ENCODE results near the gene COL17A1. TPM values are rescaled to one million over a fixed set of nuclear protein-coding genes. Genes with fewer than 3 reads are reported as not detected.

COL17A1 gene
- total RNA-seq, 4 donors from 2014 or later: under 0.01 to 2.9 (median 0.98) TPM; not detected in 1

GRCh38 chr10:104036069-104036384, 49.7 kb downstream of the COL17A1 start:
- Histone ChIP-seq H3K9me3 (no peaks in the 10 kb centered on the region), H3K4me3 (no peak overlapping the region), H3K27me3 (no peaks in the 10 kb centered on the region), H3K4me1 (no peaks in the 10 kb centered on the region), H3K36me3 (no peaks in the 10 kb centered on the region), H3K27ac (no peak overlapping the region)
- no peak for TF ChIP-seq POLR2A (IDR thresholded peaks at IDR 0.05)
- TF ChIP-seq CTCF (IDR thresholded peaks at IDR 0.05): no peak
- intact Hi-C loops (cut with DNase I; ENCODE audit: low total_unique reads): no loop called here
- DNase-seq: no peak

GRCh38 chr10:104035194-104036068, 50.2 kb downstream of the COL17A1 start:
- H3K4me1 ChIP-seq: no peaks in the 10 kb centered on the region
- no peaks in the 10 kb centered on the region for H3K36me3 ChIP-seq
- no peaks in the 10 kb centered on the region for H3K9me3 ChIP-seq
- no peak for TF ChIP-seq CTCF (IDR thresholded peaks at IDR 0.05)
- TF ChIP-seq POLR2A (IDR thresholded peaks at IDR 0.05): no peak
- DNase-seq: no peak
- no peak overlapping the region for H3K27ac ChIP-seq
- intact Hi-C loops (cut with DNase I; ENCODE audit: low total_unique reads): no loop called here
- H3K4me3 ChIP-seq: no peak overlapping the region
- no peaks in the 10 kb centered on the region for H3K27me3 ChIP-seq

- no peak for DNase-seq
- no peaks in the 10 kb centered on the region for H3K36me3 ChIP-seq
- no peaks in the 10 kb centered on the region for H3K9me3 ChIP-seq
- intact Hi-C loops (cut with DNase I; ENCODE audit: low total_unique reads): no loop called here
- no peaks in the 10 kb centered on the region for H3K4me1 ChIP-seq
- H3K27me3 ChIP-seq: no peaks in the 10 kb centered on the region
- TF ChIP-seq CTCF (IDR thresholded peaks at IDR 0.05) (no peak), POLR2A (IDR thresholded peaks at IDR 0.05) (no peak)
- no peak overlapping the region for H3K4me3 ChIP-seq
- no peak overlapping the region for H3K27ac ChIP-seq
Observed at GRCh38 chr10:104034401-104035193, 51.1 kb downstream of the COL17A1 start.

- Histone ChIP-seq H3K4me3 (no peak overlapping the region), H3K27ac (no peak overlapping the region), H3K9me3 (no peaks in the 10 kb centered on the region), H3K36me3 (no peaks in the 10 kb centered on the region), H3K27me3 (no peaks in the 10 kb centered on the region), H3K4me1 (no peaks in the 10 kb centered on the region)
- TF ChIP-seq POLR2A (IDR thresholded peaks at IDR 0.05): no peak
- no peak for TF ChIP-seq CTCF (IDR thresholded peaks at IDR 0.05)
- no peak for DNase-seq
- intact Hi-C loops (cut with DNase I; ENCODE audit: low total_unique reads): no loop called here
Observed at GRCh38 chr10:104033966-104034365, 51.7 kb downstream of the COL17A1 start.

- Histone ChIP-seq H3K36me3 (no peaks in the 10 kb centered on the region), H3K27ac (no peak overlapping the region), H3K9me3 (no peaks in the 10 kb centered on the region), H3K27me3 (no peaks in the 10 kb centered on the region), H3K4me1 (no peaks in the 10 kb centered on the region), H3K4me3 (no peak overlapping the region)
- no peak for DNase-seq
- intact Hi-C loops (cut with DNase I; ENCODE audit: low total_unique reads): no loop called here
- TF ChIP-seq POLR2A (IDR thresholded peaks at IDR 0.05): no peak
- no peak for TF ChIP-seq CTCF (IDR thresholded peaks at IDR 0.05)
Observed at GRCh38 chr10:104033401-104033930, 52.2 kb downstream of the COL17A1 start.

All from uterus (tissue), 4 donors.